ENCODE measurements around the gene CELF4.

GRCh38 chr18:37447962-37448888 lies 117.4 kb downstream of the CELF4 start:
- no peak for TF ChIP-seq TAF1 (IDR thresholded peaks at IDR 0.05; ENCODE audit: low read depth, low read length)
- no peak for TF ChIP-seq POLR2AphosphoS5 (IDR thresholded peaks at IDR 0.05; ENCODE audit: low read depth, low read length)
- no peak for TF ChIP-seq POLR2A (IDR thresholded peaks at IDR 0.05; ENCODE audit: low read depth, low read length)

All from GM12891 (cell line).